MCF 10A (cell line): ENCODE results near the gene CFAP299. TPM values are rescaled to one million over a fixed set of nuclear protein-coding genes. Genes with fewer than 3 reads are reported as not detected.
"Not testable (repeated sequence)": the region's sequence is repeated elsewhere in the genome, so short reads cannot be mapped to it uniquely, and the experiment has no call there.

Source experiments
- BruUV-seq: library from RNA; stranded (reverse); fragments of 400-500 nt; replicated peaks from 2 replicates; lab custom pipeline; 2021; lab: Mats Ljungman, UMichigan
- CTCF ChIA-PET: fragments of 300-600 bp; sonication (Branson Sonifier 250); formaldehyde crosslinking; extraction: SDS; loops from one replicate; lab custom pipeline; 2021; ENCODE audit warnings: antibody characterized with exemption, inconsistent platforms; lab: Yijun Ruan, JAX
- POLR2A ChIA-PET: fragments of 300-600, 350-650 bp; sonication (Branson Sonifier 250); formaldehyde crosslinking; extraction: SDS; loops from one replicate; lab custom pipeline; 2020; ENCODE audit warnings: antibody characterized with exemption, inconsistent platforms; lab: Yijun Ruan, JAX
- DNase-seq: peaks from one replicate; pipeline ENCODE4 v3.0.0-alpha.2; 2018; ENCODE audit not compliant: unreplicated experiment
- H3K27ac Mint-ChIP-seq: one replicate; pipeline ENCODE4 v1.8.0; 2022; ENCODE audit warnings: mild to moderate bottlenecking, low read depth, mixed read lengths; ENCODE audit not compliant: unreplicated experiment
- H3K27me3 Mint-ChIP-seq: one replicate; pipeline ENCODE4 v1.8.0; 2022; ENCODE audit warnings: mixed read lengths; ENCODE audit not compliant: insufficient read depth, unreplicated experiment
- H3K36me3 Mint-ChIP-seq: one replicate; pipeline ENCODE4 v1.8.0; 2022; ENCODE audit warnings: mild to moderate bottlenecking, moderate library complexity, mixed read lengths; ENCODE audit not compliant: insufficient read depth, unreplicated experiment
- H3K4me1 Mint-ChIP-seq: one replicate; pipeline ENCODE4 v1.8.0; 2022; ENCODE audit warnings: mixed read lengths; ENCODE audit not compliant: insufficient read depth, unreplicated experiment
- H3K4me3 Mint-ChIP-seq: one replicate; pipeline ENCODE4 v1.8.0; 2022; ENCODE audit warnings: mild to moderate bottlenecking, moderate library complexity, mixed read lengths; ENCODE audit not compliant: unreplicated experiment
- H3K9me3 Mint-ChIP-seq: one replicate; pipeline ENCODE4 v1.8.0; 2022; ENCODE audit warnings: mixed read lengths; ENCODE audit not compliant: unreplicated experiment
- CTCF ChIP-seq: fragments of 200-600 bp; IDR thresholded peaks from one replicate; pipeline ENCODE4 v1.8.0; 2022; ENCODE audit warnings: antibody characterized with exemption, mild to moderate bottlenecking; ENCODE audit not compliant: unreplicated experiment
- intact Hi-C: fragments of 100-400 bp; cut with micrococcal nuclease; formaldehyde crosslinking; loops from 2 replicates; pipeline ENCODE4 v1.14.1; 2022
- total RNA-seq: library from RNA; stranded (reverse); gene quantifications from 2 replicates; pipeline ENCODE4 v1.2.3, GENCODE V29; 2022

Gene CFAP299
- total RNA-seq, 1 experiment from 2014 or later, result 0.33 TPM

- Mint-ChIP-seq H3K36me3 (no peaks in the 10 kb centered on the region), H3K27me3 (no peaks in the 10 kb centered on the region), H3K27ac (no peak overlapping the region), H3K9me3 (no peaks in the 10 kb centered on the region), H3K4me3 (no peak overlapping the region), H3K4me1 (no peaks in the 10 kb centered on the region)
- no TSS peak for BruUV-seq
- no peak for TF ChIP-seq CTCF
- no peak for DNase-seq
- intact Hi-C loops, result no loop called here
- CTCF ChIA-PET, result no interaction called here
- POLR2A ChIA-PET, result no interaction called here
Observed at GRCh38 chr4:80637190-80637589, 301.7 kb downstream of the CFAP299 start.

GRCh38 chr4:80646061-80646460 is 310.5 kb downstream of the CFAP299 start:
- ChIA-PET POLR2A (interaction anchor here (0.5 kb wide), 1 partner anchor 1604 kb away, joined by 3 read pairs; no protein-coding TSS in a partner anchor), CTCF (interaction anchor here (0.6 kb wide), 1 partner anchor 27 kb away, joined by 5 read pairs; no protein-coding TSS in a partner anchor)
- H3K36me3 Mint-ChIP-seq, result no peaks in the 10 kb centered on the region
- no peak for DNase-seq
- H3K27me3 Mint-ChIP-seq, result no peaks in the 10 kb centered on the region
- intact Hi-C loops, result no loop called here
- no peak overlapping the region for H3K4me3 Mint-ChIP-seq
- no peak overlapping the region for H3K27ac Mint-ChIP-seq
- TF ChIP-seq CTCF, result no peak
- BruUV-seq, result no TSS peak
- no peaks in the 10 kb centered on the region for H3K4me1 Mint-ChIP-seq
- H3K9me3 Mint-ChIP-seq, result no peaks in the 10 kb centered on the region

GRCh38 chr4:80655662-80656061 is 320.1 kb downstream of the CFAP299 start:
- H3K4me3 Mint-ChIP-seq, result no peak overlapping the region
- intact Hi-C loops, result no loop called here
- CTCF ChIA-PET, result interaction anchor here (0.7 kb wide), 1 partner anchor 335 kb away, joined by 4 read pairs; no protein-coding TSS in a partner anchor
- H3K4me1 Mint-ChIP-seq, result no peaks in the 10 kb centered on the region
- TF ChIP-seq CTCF, result no peak
- no peaks in the 10 kb centered on the region for H3K27me3 Mint-ChIP-seq
- H3K27ac Mint-ChIP-seq, result no peak overlapping the region
- no peaks in the 10 kb centered on the region for H3K36me3 Mint-ChIP-seq
- DNase-seq, result no peak
- no peaks in the 10 kb centered on the region for H3K9me3 Mint-ChIP-seq
- no TSS peak for BruUV-seq
- POLR2A ChIA-PET, result no interaction called here

GRCh38 chr4:80670118-80670517 is 334.6 kb downstream of the CFAP299 start:
- H3K36me3 Mint-ChIP-seq, POLR2A ChIA-PET, H3K4me3 Mint-ChIP-seq, H3K27me3 Mint-ChIP-seq, DNase-seq, H3K4me1 Mint-ChIP-seq, H3K27ac Mint-ChIP-seq, CTCF ChIA-PET, H3K9me3 Mint-ChIP-seq, BruUV-seq: not testable (repeated sequence)
- intact Hi-C loops, result loop anchor here (10.0 kb wide), 1 partner anchor 65 kb away; no protein-coding TSS in a partner anchor
